Epithelial cell of proximal tubule (primary cell): ENCODE measurements around the gene NUDC. TPM values are rescaled to one million over a fixed set of nuclear protein-coding genes. Genes with fewer than 3 reads are reported as not detected.

ENCODE experiments used
- DNase-seq: peaks from one replicate; pipeline ENCODE4 v3.0.0-alpha.2; 2011; ENCODE audit warnings: low read depth
- H3K4me3 ChIP-seq: 2 replicates; pipeline ENCODE4 v1.5.1; 2011; ENCODE audit warnings: low read depth, mild to moderate bottlenecking, low read length
- total RNA-seq: library from RNA; depleted of rRNA; stranded (reverse); fragments of >200 nt; gene quantifications from 2 replicates; pipeline ENCODE4 v1.2.3, GENCODE V29; 2015
- TF ChIP-seq, protein P1 (sequence below): conservative IDR thresholded peaks from 2 replicates; pipeline ENCODE4 v1.5.1; 2012; ENCODE audit warnings: low read depth, mild to moderate bottlenecking, low read length

NUDC gene
- total RNA-seq, 1 donor from 2014 or later: 139 TPM

DNA sequence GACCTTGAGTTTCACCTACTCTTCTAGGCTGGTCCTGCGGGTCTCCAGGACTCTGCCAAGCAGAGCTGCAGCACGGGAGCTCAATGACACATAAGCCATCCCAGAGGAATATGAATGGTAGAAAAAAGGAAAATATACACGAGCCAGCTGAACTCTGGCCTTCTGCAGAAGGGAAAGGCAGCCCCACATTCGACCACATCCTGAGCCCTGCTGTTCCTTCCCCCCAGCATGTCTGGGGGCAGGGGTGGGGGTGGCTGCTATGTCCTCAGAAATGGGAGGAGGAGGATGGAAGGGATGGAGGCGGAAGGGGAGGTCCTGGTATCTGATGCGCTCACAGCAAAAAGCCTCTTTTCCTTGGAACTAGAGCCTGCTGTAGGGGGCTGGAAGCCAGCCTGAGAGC lies 50.8 kb downstream of the NUDC start:
- no peak for DNase-seq
- TF ChIP-seq, protein P1, sequence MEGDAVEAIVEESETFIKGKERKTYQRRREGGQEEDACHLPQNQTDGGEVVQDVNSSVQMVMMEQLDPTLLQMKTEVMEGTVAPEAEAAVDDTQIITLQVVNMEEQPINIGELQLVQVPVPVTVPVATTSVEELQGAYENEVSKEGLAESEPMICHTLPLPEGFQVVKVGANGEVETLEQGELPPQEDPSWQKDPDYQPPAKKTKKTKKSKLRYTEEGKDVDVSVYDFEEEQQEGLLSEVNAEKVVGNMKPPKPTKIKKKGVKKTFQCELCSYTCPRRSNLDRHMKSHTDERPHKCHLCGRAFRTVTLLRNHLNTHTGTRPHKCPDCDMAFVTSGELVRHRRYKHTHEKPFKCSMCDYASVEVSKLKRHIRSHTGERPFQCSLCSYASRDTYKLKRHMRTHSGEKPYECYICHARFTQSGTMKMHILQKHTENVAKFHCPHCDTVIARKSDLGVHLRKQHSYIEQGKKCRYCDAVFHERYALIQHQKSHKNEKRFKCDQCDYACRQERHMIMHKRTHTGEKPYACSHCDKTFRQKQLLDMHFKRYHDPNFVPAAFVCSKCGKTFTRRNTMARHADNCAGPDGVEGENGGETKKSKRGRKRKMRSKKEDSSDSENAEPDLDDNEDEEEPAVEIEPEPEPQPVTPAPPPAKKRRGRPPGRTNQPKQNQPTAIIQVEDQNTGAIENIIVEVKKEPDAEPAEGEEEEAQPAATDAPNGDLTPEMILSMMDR: no peak
- H3K4me3 ChIP-seq: no peak overlapping the region

GRCh38 chr1:26972821-26973220 lies 51.3 kb downstream of the NUDC start:
- DNase-seq: no peak
- no peak overlapping the region for H3K4me3 ChIP-seq
- TF ChIP-seq, protein P1: no peak

GRCh38 chr1:26976621-26977510 lies 55.3 kb downstream of the NUDC start:
- TF ChIP-seq, protein P1: no peak
- no peak for DNase-seq
- H3K4me3 ChIP-seq: no peak overlapping the region

GRCh38 chr1:26978901-26979300 lies 57.4 kb downstream of the NUDC start:
- TF ChIP-seq, protein P1: no peak
- DNase-seq: no peak
- H3K4me3 ChIP-seq: no peak overlapping the region

DNA sequence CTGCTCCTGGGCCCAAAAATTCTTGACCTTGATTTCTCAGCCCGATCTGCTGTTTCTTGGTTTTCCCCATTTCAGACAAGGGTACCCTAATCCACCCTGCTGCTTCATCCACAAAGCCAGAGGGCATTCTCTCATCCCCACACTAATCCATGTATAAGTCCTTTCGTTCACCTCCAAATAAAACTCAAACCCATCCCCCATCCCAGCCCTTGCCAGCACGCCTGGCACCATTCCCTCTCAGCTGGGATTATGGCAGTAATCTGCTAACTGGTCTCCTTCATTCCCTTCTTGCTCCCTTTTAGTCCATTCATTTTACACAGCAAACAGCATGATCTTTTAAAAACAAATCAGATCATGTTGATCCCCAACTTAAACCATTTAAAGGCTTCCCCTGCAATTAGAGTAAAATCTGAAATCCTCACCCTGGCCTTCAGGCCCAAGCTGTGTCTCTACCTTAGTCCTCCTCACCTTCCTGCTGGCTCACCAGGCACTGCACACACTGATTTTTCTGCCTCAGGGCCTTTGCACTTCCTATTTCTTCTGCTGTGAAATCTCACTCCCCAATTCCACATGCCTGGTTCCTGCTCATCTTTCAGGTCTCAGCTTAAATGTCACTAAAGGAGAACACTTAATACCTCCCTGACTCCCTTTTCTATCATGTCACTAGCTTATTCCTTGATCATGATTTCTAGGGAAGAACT lies 59.8 kb downstream of the NUDC start:
- H3K4me3 ChIP-seq: no peak overlapping the region
- no peak for DNase-seq
- TF ChIP-seq, protein P1: no peak

DNA sequence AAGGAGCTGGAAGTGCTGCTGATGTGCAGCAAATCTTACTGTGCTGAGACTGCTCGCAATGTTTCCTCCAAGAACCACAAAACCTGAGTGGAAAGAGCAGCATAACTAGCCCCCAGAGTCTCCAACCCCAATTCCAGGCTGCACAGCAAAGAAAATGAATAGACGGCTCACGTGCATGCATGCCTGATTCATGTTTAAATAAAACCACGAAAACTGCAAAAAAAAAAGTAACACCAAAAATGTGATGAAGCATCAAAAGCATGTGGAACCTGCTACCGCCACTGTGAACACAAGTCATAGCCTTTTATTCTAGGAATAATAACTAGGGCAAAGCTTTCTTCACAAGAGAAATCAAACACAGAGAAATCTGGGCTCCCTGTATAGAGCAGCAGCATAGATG lies 62.3 kb downstream of the NUDC start:
- no peak overlapping the region for H3K4me3 ChIP-seq
- no peak for DNase-seq
- TF ChIP-seq, protein P1: no peak

- H3K4me3 ChIP-seq: no peak overlapping the region
- no peak for DNase-seq
- TF ChIP-seq, protein P1: no peak
These were observed 62.7 kb downstream of the NUDC start for GRCh38 chr1:26984291-26984690.
